MM.1S (cell line): ENCODE results near the gene NIM1K.
A peak's percentile ranks its signal among the peaks of the same experiment; 100 is the strongest.

Experiments
- DNase-seq: peaks from one replicate; pipeline ENCODE4 v3.0.0-alpha.2; 2015
- H2AFZ ChIP-seq: fragments of 300-600 bp; sonication (generic); 2 replicates; pipeline ENCODE4 v1.6.0; 2016; ENCODE audit warnings: antibody characterized with exemption, low read length
- H3F3A ChIP-seq: fragments of 300-600 bp; sonication (generic); 2 replicates; pipeline ENCODE4 v1.6.1; 2016; ENCODE audit warnings: mild to moderate bottlenecking, antibody characterized with exemption, low read length, moderate library complexity, mixed read lengths; ENCODE audit not compliant: insufficient read depth
- H3K27ac ChIP-seq: fragments of 300-600 bp; sonication (generic); 2 replicates; pipeline ENCODE4 v1.5.1; 2016; ENCODE audit warnings: mild to moderate bottlenecking, low read length
- H3K27me3 ChIP-seq: fragments of 300-600 bp; sonication (generic); replicated peaks from 2 replicates; pipeline ENCODE4 v1.6.0; 2016; ENCODE audit warnings: low read length; ENCODE audit not compliant: insufficient read depth
- H3K36me3 ChIP-seq: fragments of 300-600 bp; sonication (generic); replicated peaks from 2 replicates; pipeline ENCODE4 v1.6.1; 2016; ENCODE audit warnings: mild to moderate bottlenecking, low read length, mixed read lengths; ENCODE audit not compliant: insufficient read depth
- H3K4me1 ChIP-seq: fragments of 300-600 bp; sonication (generic); 2 replicates; pipeline ENCODE4 v1.6.1; 2016; ENCODE audit warnings: low read length, mixed read lengths
- H3K4me2 ChIP-seq: fragments of 300-600 bp; sonication (generic); 2 replicates; pipeline ENCODE4 v1.6.0; 2016; ENCODE audit warnings: low read depth, low read length
- H3K4me3 ChIP-seq: fragments of 300-600 bp; sonication (generic); 2 replicates; pipeline ENCODE4 v1.5.1; 2016; ENCODE audit warnings: low read length, mixed read lengths
- H3K79me2 ChIP-seq: fragments of 300-600 bp; sonication (generic); 2 replicates; pipeline ENCODE4 v1.6.1; 2016; ENCODE audit warnings: mixed run types, low read length, mixed read lengths
- H3K9ac ChIP-seq: fragments of 300-600 bp; sonication (generic); 2 replicates; pipeline ENCODE4 v1.6.1; 2016; ENCODE audit warnings: low read length, mixed read lengths
- H3K9me2 ChIP-seq: fragments of 300-600 bp; sonication (generic); replicated peaks from 2 replicates; pipeline ENCODE4 v1.6.1; 2016; ENCODE audit warnings: mild to moderate bottlenecking, low read length, mixed read lengths; ENCODE audit not compliant: insufficient read depth
- H3K9me3 ChIP-seq: fragments of 300-600 bp; sonication (generic); replicated peaks from 2 replicates; pipeline ENCODE4 v1.6.1; 2016; ENCODE audit warnings: mild to moderate bottlenecking, low read length, mixed read lengths; ENCODE audit not compliant: insufficient read depth
- H4K20me1 ChIP-seq: fragments of 300-600 bp; sonication (generic); 2 replicates; pipeline ENCODE4 v1.6.1; 2016; ENCODE audit warnings: mild to moderate bottlenecking, low read length, moderate library complexity, mixed read lengths; ENCODE audit not compliant: insufficient read depth
- CTCF ChIP-seq: fragments of 300-600 bp; sonication (generic); IDR thresholded peaks from 2 replicates; pipeline ENCODE4 v1.5.1; 2016; ENCODE audit warnings: antibody characterized with exemption, low read length, mixed read lengths
- EZH2 ChIP-seq: fragments of 300-600 bp; sonication (generic); optimal IDR thresholded peaks from 2 replicates; pipeline ENCODE3; 2017; ENCODE audit warnings: low read depth, mild to moderate bottlenecking, antibody characterized with exemption, low read length, mixed read lengths
- EZH2phosphoT487 ChIP-seq: fragments of 300-600 bp; sonication (generic); IDR thresholded peaks from 2 replicates; pipeline ENCODE4 v1.6.1; 2018; ENCODE audit warnings: antibody characterized with exemption, low read length

Gene NIM1K

GRCh38 chr5:43190755-43191603, 1.0 kb upstream of the NIM1K start:
- H3K9me3 ChIP-seq: no peaks in the 10 kb centered on the region
- H3K27me3 ChIP-seq: no peaks in the 10 kb centered on the region
- H3K4me3 ChIP-seq: no peak overlapping the region
- no peaks in the 10 kb centered on the region for H3K36me3 ChIP-seq
- H4K20me1 ChIP-seq: no peaks in the 10 kb centered on the region
- H3K27ac ChIP-seq: no peak overlapping the region
- no peak for DNase-seq
- H3K4me2 ChIP-seq: no peak overlapping the region
- no peak overlapping the region for H2AFZ ChIP-seq
- no peaks in the 10 kb centered on the region for H3K4me1 ChIP-seq
- H3K9me2 ChIP-seq: no peaks in the 10 kb centered on the region
- no peaks in the 10 kb centered on the region for H3F3A ChIP-seq
- no peak for TF ChIP-seq EZH2
- TF ChIP-seq EZH2phosphoT487: no peak
- no peak for TF ChIP-seq CTCF
- no peaks in the 10 kb centered on the region for H3K79me2 ChIP-seq
- no peak overlapping the region for H3K9ac ChIP-seq

- H3K27me3 ChIP-seq: no peaks in the 10 kb centered on the region
- H3K9ac ChIP-seq: no peak overlapping the region; the same call in 1 of the 2 replicates
- no peak for TF ChIP-seq EZH2phosphoT487
- TF ChIP-seq EZH2: no peak
- no peak for TF ChIP-seq CTCF
- H3K79me2 ChIP-seq: no peaks in the 10 kb centered on the region
- no peaks in the 10 kb centered on the region for H3K36me3 ChIP-seq
- H3K4me3 ChIP-seq: peak overlapping the region; percentile 59
- no peak overlapping the region for H3K27ac ChIP-seq
- no peaks in the 10 kb centered on the region for H3F3A ChIP-seq
- DNase-seq: no peak
- H3K9me2 ChIP-seq: no peaks in the 10 kb centered on the region
- H3K9me3 ChIP-seq: no peaks in the 10 kb centered on the region
- H2AFZ ChIP-seq: peak overlapping the region; percentile 67
- peak overlapping the region; percentile 84 for H3K4me2 ChIP-seq
- no peaks in the 10 kb centered on the region for H4K20me1 ChIP-seq
- H3K4me1 ChIP-seq: no peaks in the 10 kb centered on the region
Observed at GRCh38 chr5:43192558-43193180, 644 bp downstream of the NIM1K start.

- Histone ChIP-seq H3K9ac (no peak overlapping the region), H3K9me2 (no peaks in the 10 kb centered on the region), H3K9me3 (no peaks in the 10 kb centered on the region), H3K4me2 (no peak overlapping the region; the same call in 1 of the 2 replicates), H3K27me3 (no peaks in the 10 kb centered on the region), H2AFZ (no peak overlapping the region), H3K27ac (no peak overlapping the region), H3K4me3 (no peak overlapping the region), H3K4me1 (no peaks in the 10 kb centered on the region), H3F3A (no peaks in the 10 kb centered on the region), H4K20me1 (no peaks in the 10 kb centered on the region), H3K79me2 (no peaks in the 10 kb centered on the region), H3K36me3 (no peaks in the 10 kb centered on the region)
- no peak for DNase-seq
- no peak for TF ChIP-seq CTCF
- TF ChIP-seq EZH2: no peak
- no peak for TF ChIP-seq EZH2phosphoT487
Observed at GRCh38 chr5:43193181-43193893, 1.3 kb downstream of the NIM1K start.
